Panc1 (cell line): ENCODE measurements around the gene NCOA3. TPM values are rescaled to one million over a fixed set of nuclear protein-coding genes. Genes with fewer than 3 reads are reported as not detected.

Source experiments
- ATAC-seq: fragments of 200-7000 bp; cut with Tn5 transposase; 2 replicates; pipeline ENCODE4 v1.9.1; 2020; ENCODE audit warnings: mild to moderate bottlenecking, moderate library complexity
- BruUV-seq: library from RNA; stranded (reverse); fragments of 400-500 nt; replicated peaks from 2 replicates; lab custom pipeline; 2021; lab: Mats Ljungman, UMichigan
- CTCF ChIA-PET: fragments of 300-600 bp; sonication (Branson Sonifier 250); formaldehyde crosslinking; loops from one replicate; lab custom pipeline; 2022; ENCODE audit warnings: antibody characterized with exemption; lab: Charles Lee
- POLR2A ChIA-PET: fragments of 300-600 bp; sonication (Branson Sonifier 250); formaldehyde crosslinking; loops from one replicate; lab custom pipeline; 2022; ENCODE audit warnings: antibody characterized with exemption; lab: Charles Lee
- DNase-seq: peaks from one replicate; pipeline ENCODE4 v3.0.0-alpha.2; 2010; ENCODE audit warnings: low read depth, low spot score
- H3K27ac ChIP-seq: 2 replicates; pipeline ENCODE4 v1.5.1; 2011; ENCODE audit warnings: mild to moderate bottlenecking, low read length, inconsistent platforms
- H3K27me3 ChIP-seq: fragments of 200-500 bp; sonication (Bioruptor generic); 2 replicates; pipeline ENCODE4 v1.6.0; 2014; ENCODE audit warnings: low read length, inconsistent platforms; ENCODE audit not compliant: control insufficient read depth, insufficient read depth
- H3K36me3 ChIP-seq: fragments of 200-500 bp; sonication (Bioruptor generic); 2 replicates; pipeline ENCODE4 v1.5.1; 2014; ENCODE audit warnings: inconsistent platforms, mild to moderate bottlenecking, low read length, moderate library complexity; ENCODE audit not compliant: control insufficient read depth, insufficient read depth
- H3K4me1 ChIP-seq: 2 replicates; pipeline ENCODE4 v1.5.1; 2011; ENCODE audit warnings: inconsistent platforms, mild to moderate bottlenecking, low read length, moderate library complexity; ENCODE audit not compliant: control insufficient read depth, insufficient read depth
- H3K4me3 ChIP-seq, 2 experiments: 2 replicates each; pipeline ENCODE4 v1.5.1; 2011 to 2012; ENCODE audit warnings: low read depth in 2 of 2, low read length in 2 of 2, mild to moderate bottlenecking in 2 of 2, inconsistent platforms in 1 of 2, moderate library complexity in 1 of 2
- H3K9me3 ChIP-seq: fragments of 200-500 bp; sonication (Bioruptor generic); 2 replicates; pipeline ENCODE4 v1.5.1; 2014; ENCODE audit warnings: low read depth, mild to moderate bottlenecking, inconsistent platforms, low read length, moderate library complexity; ENCODE audit not compliant: control insufficient read depth, insufficient read depth
- CTCF ChIP-seq: fragments of 450-650 bp; IDR thresholded peaks from 2 replicates; pipeline ENCODE4 v1.5.1; 2017; ENCODE audit warnings: mild to moderate bottlenecking
- POLR2AphosphoS5 ChIP-seq: IDR thresholded peaks from 2 replicates; pipeline ENCODE4 v1.6.1; 2012; ENCODE audit warnings: mild to moderate bottlenecking, low read depth, low read length, moderate library complexity
- SIN3A ChIP-seq: IDR thresholded peaks from 2 replicates; pipeline ENCODE4 v1.6.1; 2012; ENCODE audit warnings: low read depth, mild to moderate bottlenecking, low read length, moderate library complexity, borderline replicate concordance; ENCODE audit not compliant: insufficient read depth
- TCF7L2 ChIP-seq: IDR thresholded peaks from 2 replicates; pipeline ENCODE4 v1.6.1; 2011; ENCODE audit warnings: mild to moderate bottlenecking, low read depth, low read length, inconsistent platforms
- in situ Hi-C: cut with HindIII; loops from 2 replicates; pipeline ENCODE4 v1.10.0; 2016; ENCODE audit warnings: low sequenced_read_pairs, low pct_unique_long_range_greater_than_20kb
- intact Hi-C: fragments of 100-400 bp; cut with micrococcal nuclease; formaldehyde crosslinking; loops from one replicate; pipeline ENCODE4 v1.10.0; 2022; ENCODE audit not compliant: unreplicated experiment
- total RNA-seq: library from RNA; stranded (reverse); gene quantifications from one replicate; pipeline ENCODE4 v1.2.1, GENCODE V29; 2021; ENCODE audit not compliant: unreplicated experiment
- TF ChIP-seq, protein P1 (sequence below), 2 experiments: IDR thresholded peaks; 2 replicates each; pipeline ENCODE4 v1.6.1; 2011 to 2012; ENCODE audit warnings: low read depth in 2 of 2, control low read depth in 1 of 2, low read length in 1 of 2, mild to moderate bottlenecking in 1 of 2, moderate library complexity in 1 of 2; ENCODE audit not compliant: insufficient read depth in 1 of 2

NCOA3 gene
- total RNA-seq, 1 experiment from 2014 or later = 47.7 TPM

DNA sequence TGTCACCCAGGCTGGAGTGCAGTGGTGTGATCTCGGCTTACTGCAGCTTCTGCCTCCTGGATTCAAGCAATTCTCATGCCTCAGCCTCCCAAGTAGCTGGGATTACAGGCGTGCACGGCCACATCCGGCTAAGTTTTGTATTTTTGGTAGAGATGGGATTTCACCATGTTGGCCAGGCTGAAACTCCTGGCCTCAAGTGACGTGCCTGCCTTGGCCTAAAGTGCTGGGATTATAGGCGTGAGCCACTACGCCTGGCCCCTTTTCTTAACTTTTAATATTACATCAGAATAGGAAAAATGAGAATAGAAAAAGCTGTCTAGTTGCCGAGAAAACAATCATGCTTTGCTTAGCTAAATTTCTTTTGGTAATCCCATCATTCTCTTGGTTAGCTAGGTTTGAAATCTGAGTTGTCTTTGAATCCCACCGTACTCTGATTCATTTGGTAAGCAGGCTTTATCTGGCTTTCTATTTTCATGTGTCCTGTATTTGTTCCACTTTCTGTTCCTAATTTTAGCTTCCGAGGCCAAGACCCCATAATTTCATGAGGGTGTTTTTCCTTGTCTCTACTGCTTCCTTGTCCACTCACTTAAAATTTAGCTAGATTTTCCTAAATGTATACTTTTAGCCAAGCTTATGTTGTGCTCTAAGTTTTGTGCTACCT lies 83.5 kb downstream of the NCOA3 start:
- POLR2A ChIA-PET = interaction anchor here (0.7 kb wide), 1 partner anchor 102 kb away, joined by 3 read pairs; no protein-coding TSS in a partner anchor
- no peak overlapping the region for H3K27ac ChIP-seq
- H3K27me3 ChIP-seq = no peaks in the 10 kb centered on the region
- H3K4me3 ChIP-seq = no peak overlapping the region
- no peak for TF ChIP-seq TCF7L2
- no peak for TF ChIP-seq SIN3A
- TF ChIP-seq, protein P1, sequence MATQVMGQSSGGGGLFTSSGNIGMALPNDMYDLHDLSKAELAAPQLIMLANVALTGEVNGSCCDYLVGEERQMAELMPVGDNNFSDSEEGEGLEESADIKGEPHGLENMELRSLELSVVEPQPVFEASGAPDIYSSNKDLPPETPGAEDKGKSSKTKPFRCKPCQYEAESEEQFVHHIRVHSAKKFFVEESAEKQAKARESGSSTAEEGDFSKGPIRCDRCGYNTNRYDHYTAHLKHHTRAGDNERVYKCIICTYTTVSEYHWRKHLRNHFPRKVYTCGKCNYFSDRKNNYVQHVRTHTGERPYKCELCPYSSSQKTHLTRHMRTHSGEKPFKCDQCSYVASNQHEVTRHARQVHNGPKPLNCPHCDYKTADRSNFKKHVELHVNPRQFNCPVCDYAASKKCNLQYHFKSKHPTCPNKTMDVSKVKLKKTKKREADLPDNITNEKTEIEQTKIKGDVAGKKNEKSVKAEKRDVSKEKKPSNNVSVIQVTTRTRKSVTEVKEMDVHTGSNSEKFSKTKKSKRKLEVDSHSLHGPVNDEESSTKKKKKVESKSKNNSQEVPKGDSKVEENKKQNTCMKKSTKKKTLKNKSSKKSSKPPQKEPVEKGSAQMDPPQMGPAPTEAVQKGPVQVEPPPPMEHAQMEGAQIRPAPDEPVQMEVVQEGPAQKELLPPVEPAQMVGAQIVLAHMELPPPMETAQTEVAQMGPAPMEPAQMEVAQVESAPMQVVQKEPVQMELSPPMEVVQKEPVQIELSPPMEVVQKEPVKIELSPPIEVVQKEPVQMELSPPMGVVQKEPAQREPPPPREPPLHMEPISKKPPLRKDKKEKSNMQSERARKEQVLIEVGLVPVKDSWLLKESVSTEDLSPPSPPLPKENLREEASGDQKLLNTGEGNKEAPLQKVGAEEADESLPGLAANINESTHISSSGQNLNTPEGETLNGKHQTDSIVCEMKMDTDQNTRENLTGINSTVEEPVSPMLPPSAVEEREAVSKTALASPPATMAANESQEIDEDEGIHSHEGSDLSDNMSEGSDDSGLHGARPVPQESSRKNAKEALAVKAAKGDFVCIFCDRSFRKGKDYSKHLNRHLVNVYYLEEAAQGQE (IDR thresholded peaks at IDR 0.05; ENCODE audit: insufficient read depth in 1 of 2, low read depth in 2 of 2, low read length in 1 of 2) = no peak
- TF ChIP-seq CTCF = no peak
- no peak for TF ChIP-seq POLR2AphosphoS5
- intact Hi-C loops (no loop called here), in situ Hi-C loops (no loop called here)
- H3K4me1 ChIP-seq = no peaks in the 10 kb centered on the region
- BruUV-seq = no TSS peak
- DNase-seq = no peak
- no peaks in the 10 kb centered on the region for H3K9me3 ChIP-seq
- ATAC-seq = no peak
- CTCF ChIA-PET = no interaction called here
- H3K36me3 ChIP-seq = no peaks in the 10 kb centered on the region

DNA sequence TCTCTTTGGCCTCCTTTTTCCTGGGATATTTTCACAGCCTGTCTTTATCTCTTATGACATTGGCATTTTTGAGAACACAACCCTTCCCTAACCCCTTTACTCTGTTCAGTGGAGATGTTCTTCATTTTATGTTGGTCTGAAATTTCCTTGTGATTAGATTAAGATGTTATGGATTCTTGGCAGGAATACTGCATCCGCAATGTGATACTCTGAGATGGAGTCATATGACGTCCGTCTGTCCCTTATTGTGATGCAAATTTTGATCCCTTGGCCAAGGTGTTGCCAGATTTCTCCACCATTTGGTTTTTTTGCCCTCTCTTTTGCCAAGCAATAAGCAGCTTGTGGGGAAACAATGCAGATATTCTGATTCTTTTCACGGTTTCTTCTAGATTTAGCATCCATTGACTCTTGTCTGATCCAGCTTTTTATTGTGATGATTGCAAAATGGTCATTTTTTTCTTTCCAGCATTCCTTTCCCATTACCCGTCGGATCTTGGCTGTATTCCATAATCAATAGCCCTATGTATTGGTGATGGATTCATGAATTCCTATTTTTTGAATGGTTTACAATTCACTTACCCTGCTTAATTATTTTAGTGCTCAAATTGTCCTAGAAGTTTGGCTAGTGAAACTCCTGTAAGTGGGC lies 85.1 kb downstream of the NCOA3 start:
- CTCF ChIA-PET = no interaction called here
- Histone ChIP-seq H3K4me3 (no peak overlapping the region), H3K4me1 (no peaks in the 10 kb centered on the region), H3K27ac (no peak overlapping the region), H3K36me3 (no peaks in the 10 kb centered on the region), H3K27me3 (no peaks in the 10 kb centered on the region), H3K9me3 (no peaks in the 10 kb centered on the region)
- POLR2A ChIA-PET = interaction anchor here (0.6 kb wide), 1 partner anchor 20 kb away, joined by 7 read pairs; no protein-coding TSS in a partner anchor
- in situ Hi-C loops = no loop called here
- no TSS peak for BruUV-seq
- DNase-seq (no peak), ATAC-seq (no peak)
- TF ChIP-seq TCF7L2 = no peak
- no peak for TF ChIP-seq POLR2AphosphoS5
- TF ChIP-seq CTCF = no peak
- TF ChIP-seq SIN3A = no peak
- TF ChIP-seq, protein P1 (IDR thresholded peaks at IDR 0.05; ENCODE audit: insufficient read depth in 1 of 2, low read depth in 2 of 2, low read length in 1 of 2) = no peak
- intact Hi-C loops = no loop called here
